AG04449 (cell line): ENCODE measurements around the gene GPATCH1.
"Not testable (repeated sequence)": the region's sequence is repeated elsewhere in the genome, so short reads cannot be mapped to it uniquely, and the experiment has no call there.

Experiments used
- CTCF ChIA-PET: fragments of 350-600 bp; formaldehyde crosslinking; extraction: SDS; loops from one replicate; lab custom pipeline; 2021; ENCODE audit warnings: antibody characterized with exemption; lab: Yijun Ruan, JAX
- POLR2A ChIA-PET: fragments of 400-600, 350-600 bp; formaldehyde crosslinking; extraction: SDS; loops from one replicate; lab custom pipeline; 2020; ENCODE audit warnings: antibody characterized with exemption, inconsistent platforms; lab: Yijun Ruan, JAX
- DNase-seq: peaks from one replicate; pipeline ENCODE4 v3.0.0-alpha.2; 2010; ENCODE audit warnings: low read depth, low spot score
- H3K4me3 ChIP-seq: 2 replicates; pipeline ENCODE4 v1.5.1; 2011; ENCODE audit warnings: low read depth, mild to moderate bottlenecking, control low read depth, low read length
- TF ChIP-seq, protein P1 (sequence below): IDR thresholded peaks from one replicate; pipeline ENCODE4 v1.5.1; 2011; ENCODE audit warnings: mild to moderate bottlenecking, moderate library complexity, low read length, control low read depth, inconsistent platforms; ENCODE audit not compliant: insufficient read depth; ENCODE audit errors: missing control alignments

Gene GPATCH1

DNA sequence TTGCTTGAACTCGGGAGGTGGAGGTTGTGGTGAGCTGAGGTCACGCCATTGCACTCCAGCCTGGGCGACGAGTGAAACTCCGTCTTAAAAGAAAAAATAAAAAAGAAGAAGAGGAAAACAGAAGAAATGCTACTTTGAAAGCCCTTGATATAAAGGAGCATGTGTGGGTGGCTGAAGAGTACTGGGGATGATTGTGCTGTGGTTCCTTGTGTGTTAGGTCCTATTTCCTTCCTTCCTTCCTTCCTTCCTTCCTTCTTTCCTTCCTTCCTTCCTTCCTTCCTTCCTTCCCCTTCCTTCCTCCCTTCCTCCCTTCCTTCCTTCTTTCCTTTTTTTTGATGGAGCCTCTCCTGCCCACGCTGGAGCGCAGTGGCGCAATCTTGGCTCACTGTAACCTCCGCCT is 65.2 kb downstream of the GPATCH1 start:
- ChIA-PET POLR2A (no interaction called here), CTCF (interaction anchor here (1.1 to 5.0 kb wide), 6 partner anchors 8 to 89 kb away, joined by 4 to 72 read pairs (median 18); no protein-coding TSS in a partner anchor)
- no peak for DNase-seq
- TF ChIP-seq, protein P1, sequence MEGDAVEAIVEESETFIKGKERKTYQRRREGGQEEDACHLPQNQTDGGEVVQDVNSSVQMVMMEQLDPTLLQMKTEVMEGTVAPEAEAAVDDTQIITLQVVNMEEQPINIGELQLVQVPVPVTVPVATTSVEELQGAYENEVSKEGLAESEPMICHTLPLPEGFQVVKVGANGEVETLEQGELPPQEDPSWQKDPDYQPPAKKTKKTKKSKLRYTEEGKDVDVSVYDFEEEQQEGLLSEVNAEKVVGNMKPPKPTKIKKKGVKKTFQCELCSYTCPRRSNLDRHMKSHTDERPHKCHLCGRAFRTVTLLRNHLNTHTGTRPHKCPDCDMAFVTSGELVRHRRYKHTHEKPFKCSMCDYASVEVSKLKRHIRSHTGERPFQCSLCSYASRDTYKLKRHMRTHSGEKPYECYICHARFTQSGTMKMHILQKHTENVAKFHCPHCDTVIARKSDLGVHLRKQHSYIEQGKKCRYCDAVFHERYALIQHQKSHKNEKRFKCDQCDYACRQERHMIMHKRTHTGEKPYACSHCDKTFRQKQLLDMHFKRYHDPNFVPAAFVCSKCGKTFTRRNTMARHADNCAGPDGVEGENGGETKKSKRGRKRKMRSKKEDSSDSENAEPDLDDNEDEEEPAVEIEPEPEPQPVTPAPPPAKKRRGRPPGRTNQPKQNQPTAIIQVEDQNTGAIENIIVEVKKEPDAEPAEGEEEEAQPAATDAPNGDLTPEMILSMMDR: no peak
- no peak overlapping the region for H3K4me3 ChIP-seq

DNA sequence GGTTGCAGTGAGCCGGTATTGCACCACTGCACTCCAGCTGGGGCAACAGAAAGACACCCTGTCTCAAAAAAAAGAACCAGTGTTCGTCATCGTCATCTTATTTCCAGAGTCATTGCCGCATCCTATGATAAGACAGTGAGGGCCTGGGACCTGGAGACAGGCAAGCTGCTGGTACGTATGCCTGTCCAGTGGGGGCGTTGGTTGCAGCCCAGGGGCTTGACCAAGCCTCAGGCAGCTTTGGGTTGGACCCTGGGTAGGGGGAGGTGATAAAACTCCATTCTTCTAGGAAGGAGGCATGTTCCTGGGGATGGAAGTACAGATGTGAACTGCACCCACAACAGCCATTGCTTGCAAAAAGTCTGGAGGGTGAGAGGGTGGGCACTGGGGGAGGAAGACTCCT is 66.6 kb downstream of the GPATCH1 start:
- no peak overlapping the region for H3K4me3 ChIP-seq
- DNase-seq: no peak
- POLR2A ChIA-PET: no interaction called here
- CTCF ChIA-PET: interaction anchor here (0.8 to 5.0 kb wide), 3 partner anchors 9 to 38 kb away, joined by 4 to 72 read pairs (median 54); no protein-coding TSS in a partner anchor
- TF ChIP-seq, protein P1: no peak

DNA sequence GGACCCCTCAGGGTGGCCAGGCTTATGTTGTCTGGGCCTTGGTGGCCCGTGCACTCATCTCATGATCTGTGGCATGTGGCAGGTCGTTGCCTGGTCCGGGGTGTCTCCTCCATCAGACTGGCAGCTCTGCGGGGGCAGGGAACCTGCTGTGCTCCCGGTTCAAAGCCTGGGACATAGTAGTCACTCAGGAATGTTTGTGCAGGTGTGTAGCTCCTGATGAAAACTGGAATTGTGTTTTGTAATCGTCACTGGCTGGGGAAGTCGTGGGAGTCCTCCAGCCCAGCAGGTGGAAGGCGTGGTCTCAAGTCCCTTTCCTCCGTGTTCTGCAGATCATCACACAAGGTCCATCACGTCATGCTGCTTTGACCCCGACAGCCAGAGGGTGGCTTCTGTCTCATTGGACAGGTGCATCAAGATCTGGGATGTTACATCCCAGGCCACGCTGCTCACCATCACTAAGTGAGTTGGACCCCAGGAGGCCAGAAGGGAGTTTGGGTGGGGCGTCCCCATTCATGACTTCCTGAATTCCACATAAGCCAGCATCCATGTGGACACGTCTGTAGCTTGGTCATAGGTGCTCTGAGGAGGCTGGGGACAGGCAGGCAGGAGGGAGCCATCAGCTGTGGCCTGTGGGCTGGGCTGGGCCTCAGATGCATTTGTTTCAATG is 70.0 kb downstream of the GPATCH1 start:
- no peak for DNase-seq
- CTCF ChIA-PET: interaction anchor here (1.1 to 2.4 kb wide), 3 partner anchors 14 to 33 kb away, joined by 4 to 11 read pairs (median 6); no protein-coding TSS in a partner anchor
- POLR2A ChIA-PET: no interaction called here

DNA sequence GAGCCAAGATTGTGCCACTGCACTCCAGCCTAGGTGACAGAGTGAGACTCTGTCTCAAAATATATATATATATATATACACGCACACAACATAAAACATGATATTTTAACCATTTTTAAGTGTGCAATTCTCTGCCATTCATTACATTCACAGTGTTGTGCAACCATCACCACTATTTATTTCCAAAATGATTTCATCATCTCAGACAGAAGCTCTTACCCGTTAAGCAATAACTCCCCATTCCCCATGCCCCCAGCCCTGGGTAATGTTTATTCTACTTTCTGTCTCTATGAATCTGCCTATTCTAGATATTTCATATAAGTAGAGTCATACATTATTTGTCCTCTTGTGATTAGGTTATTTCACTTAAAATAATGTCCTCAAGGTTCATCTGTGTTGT is 71.2 kb downstream of the GPATCH1 start:
- TF ChIP-seq, protein P1: no peak
- no peak overlapping the region for H3K4me3 ChIP-seq
- CTCF ChIA-PET: interaction anchor here (1.3 to 2.4 kb wide), 4 partner anchors 8 to 32 kb away, joined by 4 to 11 read pairs (median 6); no protein-coding TSS in a partner anchor
- no peak for DNase-seq
- POLR2A ChIA-PET: interaction anchor here (1.0 kb wide), 1 partner anchor 24 kb away, joined by 4 read pairs; no protein-coding TSS in a partner anchor

More for the DNA sequence above, 70.0 kb downstream of the GPATCH1 start:
- TF ChIP-seq, protein P1: no peak
- no peak overlapping the region for H3K4me3 ChIP-seq

DNA sequence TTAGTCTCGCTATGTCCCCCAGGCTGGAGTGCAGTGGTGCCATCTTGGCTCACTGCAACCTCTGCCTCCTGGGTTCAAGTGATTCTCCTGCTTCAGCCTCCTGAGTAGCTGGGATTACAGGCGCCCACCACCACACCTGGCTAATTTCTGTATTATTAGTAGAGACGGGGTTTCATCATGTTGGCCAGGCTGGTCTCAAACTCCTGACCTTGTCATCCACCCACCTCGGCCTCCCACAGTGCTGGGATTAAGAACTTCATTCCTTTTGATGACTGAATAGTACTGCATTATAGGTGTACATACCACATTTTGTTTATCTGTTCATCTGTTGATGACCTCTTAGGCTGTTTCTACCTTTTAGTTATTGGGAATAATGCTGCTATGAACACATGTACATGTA is 71.6 kb downstream of the GPATCH1 start:
- POLR2A ChIA-PET: interaction anchor here (1.0 kb wide), 1 partner anchor 24 kb away, joined by 4 read pairs; no protein-coding TSS in a partner anchor
- CTCF ChIA-PET: interaction anchor here (1.3 to 2.4 kb wide), 3 partner anchors 9 to 31 kb away, joined by 4 to 11 read pairs (median 7); no protein-coding TSS in a partner anchor
- H3K4me3 ChIP-seq, DNase-seq: not testable (repeated sequence)

DNA sequence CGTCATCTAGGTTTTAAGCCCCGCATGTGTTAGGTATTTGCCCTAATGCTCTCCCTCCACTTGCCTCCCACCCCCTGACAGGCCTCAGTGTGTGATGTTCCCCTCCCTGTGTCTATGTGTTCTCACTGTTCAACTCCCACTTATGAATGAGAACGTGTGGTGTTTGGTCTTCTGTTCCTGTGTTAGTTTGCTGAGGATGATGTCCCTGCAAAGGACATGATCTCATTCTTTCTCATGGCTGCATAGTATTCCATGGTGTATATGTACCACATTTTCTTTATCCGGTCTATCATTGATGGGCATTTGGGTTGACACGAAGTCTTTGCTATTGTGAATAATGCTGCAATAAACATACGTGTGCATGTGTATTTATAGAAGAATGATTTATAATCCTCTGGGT is 73.3 kb downstream of the GPATCH1 start:
- DNase-seq, H3K4me3 ChIP-seq, POLR2A ChIA-PET: not testable (repeated sequence)
- CTCF ChIA-PET: interaction anchor here (1.2 to 4.9 kb wide), 3 partner anchors 9 to 29 kb away, joined by 3 to 26 read pairs (median 13); no protein-coding TSS in a partner anchor

DNA sequence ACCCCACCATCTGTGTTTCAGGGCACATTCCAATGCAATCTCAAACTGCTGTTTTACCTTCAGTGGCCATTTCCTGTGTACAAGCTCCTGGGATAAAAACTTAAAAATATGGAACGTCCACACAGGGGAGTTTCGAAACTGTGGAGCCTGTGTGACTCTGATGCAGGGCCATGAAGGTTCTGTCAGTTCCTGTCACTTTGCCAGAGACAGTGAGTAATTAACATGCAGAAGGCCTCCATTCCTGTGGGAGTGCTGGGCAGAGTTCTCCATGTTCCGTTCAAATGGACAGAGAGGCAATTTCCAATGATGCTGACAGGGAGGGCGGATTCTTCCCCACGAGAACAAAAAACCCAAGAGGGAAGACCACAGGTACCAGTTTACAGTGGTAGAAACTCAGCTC is 75.4 kb downstream of the GPATCH1 start:
- H3K4me3 ChIP-seq: no peak overlapping the region
- TF ChIP-seq, protein P1: no peak
- ChIA-PET CTCF (interaction anchor here (1.2 to 4.9 kb wide), 4 partner anchors 11 to 79 kb away, joined by 4 to 26 read pairs (median 10); no protein-coding TSS in a partner anchor), POLR2A (no interaction called here)
- no peak for DNase-seq
